C1 segment of cervical spinal cord (tissue), 14 donors: ENCODE results near the gene DLG3.

Experiments
- DNase-seq, 14 donors: peaks; one replicate each; lab custom pipeline; 2025; lab: John Stamatoyannopoulos, UW

Gene DLG3

DNA sequence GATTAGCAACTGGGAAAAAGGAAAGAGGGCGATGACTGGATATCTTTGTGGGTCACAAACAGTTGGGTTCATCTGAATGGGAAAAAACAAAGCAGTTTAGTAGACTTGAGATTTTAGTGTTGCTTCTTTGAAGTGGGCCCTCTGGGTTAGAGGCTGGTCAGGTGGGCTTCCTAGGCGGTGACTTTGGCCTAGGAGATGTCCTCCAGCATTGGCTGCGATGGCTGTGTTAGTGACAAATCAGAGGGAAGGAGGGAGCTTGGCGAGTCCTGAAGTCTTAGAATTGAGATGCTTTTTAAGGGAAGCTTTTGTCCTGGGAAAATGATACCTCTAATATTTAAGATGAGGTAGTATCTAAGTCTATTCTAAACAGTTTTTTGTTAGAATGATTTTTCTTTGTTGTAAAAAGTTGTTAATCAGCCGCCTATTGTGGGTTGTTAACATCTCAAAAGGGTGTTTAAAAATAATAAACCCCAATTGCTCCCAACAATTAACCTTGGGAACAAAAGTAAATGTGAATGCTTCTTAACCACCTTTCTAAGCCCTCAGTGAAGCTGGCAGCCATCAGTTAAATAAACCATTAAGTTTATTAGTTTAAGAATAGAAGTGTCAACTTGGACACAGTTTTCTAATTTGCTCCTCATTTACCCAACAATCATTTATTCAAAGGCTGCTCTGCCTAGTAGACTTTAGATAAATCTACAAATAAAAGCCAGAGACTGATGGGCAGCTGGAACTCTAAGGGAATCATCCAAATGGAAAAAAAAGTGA is 31.7 kb downstream of the DLG3 start:
- DNase-seq, result no peak

DNA sequence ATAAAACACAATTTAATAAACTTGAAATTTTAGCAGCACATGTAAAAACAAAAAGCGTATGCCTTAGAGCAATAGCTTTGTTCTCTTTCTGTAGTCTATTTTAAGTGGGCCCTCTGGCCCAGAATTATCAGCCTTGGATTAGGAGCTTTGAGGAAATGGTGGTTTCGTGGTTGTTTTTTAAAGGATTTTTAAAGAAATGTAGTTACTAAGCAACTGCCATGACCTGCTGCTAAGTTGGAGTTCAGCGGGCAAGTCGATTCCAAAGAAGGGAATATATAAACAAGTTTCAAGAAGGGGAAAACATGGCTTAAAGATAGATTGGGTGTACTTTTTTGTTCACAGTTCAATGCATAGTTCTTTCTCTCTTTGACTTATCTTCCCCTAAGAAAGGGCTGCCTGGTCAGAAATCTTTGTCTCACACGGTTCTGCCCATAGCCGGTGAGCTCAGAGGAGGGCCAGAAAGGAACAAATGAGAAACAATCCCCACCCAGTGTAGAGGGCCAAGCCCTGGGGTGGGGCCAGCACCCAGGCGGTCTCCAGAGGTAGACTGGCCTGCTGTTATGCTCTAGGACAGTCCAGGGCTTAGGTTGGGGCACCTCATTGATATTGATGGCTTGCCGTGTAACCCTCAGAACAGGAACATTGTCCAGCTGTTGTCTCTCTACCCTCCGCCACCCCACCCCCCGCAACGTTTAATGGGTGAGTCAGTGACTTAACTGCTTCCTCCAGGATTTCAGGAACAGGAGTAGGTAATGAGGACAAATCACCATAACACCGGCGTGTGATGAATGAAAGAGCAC is 32.5 kb downstream of the DLG3 start:
- no peak for DNase-seq

DNA sequence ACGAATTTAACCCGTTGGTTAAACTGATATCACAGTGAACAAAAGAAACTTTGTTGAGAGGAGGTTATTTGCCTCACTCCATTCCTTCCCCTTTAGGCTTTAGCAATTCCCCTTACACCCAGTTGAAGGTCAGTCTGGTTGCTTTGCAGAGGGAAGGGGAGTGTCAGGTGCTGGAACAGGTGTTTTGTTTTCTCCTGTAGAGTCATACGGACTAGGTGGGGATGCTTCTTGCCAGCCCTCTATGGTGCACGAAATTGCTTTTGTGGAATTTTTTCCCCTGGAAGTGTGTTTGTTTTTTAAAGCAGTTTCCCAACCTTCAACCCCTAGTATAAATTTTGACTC is 33.1 kb downstream of the DLG3 start:
- no peak for DNase-seq

DNA sequence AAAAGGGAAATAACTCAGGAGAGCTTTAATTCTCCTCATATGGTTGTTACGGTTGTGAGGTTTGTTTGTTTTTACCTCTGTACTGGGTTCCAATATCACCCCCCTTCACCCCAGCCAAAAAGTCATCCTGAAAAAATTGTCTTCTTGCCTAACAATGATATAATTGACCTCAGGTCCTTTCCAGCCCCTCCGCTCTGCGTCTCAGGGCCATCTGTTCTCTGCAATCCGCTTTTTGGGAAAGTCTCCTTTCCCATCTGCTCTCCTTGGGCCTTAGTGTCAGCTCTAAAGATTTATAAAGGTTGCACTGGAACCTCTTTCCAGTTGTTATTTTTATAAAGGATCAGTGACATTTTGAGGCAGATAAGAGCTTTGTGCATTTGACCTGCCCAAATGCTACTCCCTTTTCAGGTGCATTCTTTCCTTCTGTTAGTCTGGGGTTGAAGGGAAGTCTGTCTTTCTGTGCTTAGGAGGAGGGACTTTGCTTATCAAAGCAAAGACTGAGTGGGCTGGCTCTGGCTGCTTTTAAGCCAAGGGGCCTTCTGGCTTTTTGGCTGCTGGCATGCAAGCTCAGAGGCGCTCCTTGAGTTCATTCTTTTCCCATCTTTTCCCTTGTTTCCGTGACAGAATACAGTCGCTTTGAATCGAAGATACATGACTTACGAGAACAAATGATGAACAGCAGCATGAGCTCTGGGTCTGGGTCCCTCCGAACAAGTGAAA is 34.1 kb downstream of the DLG3 start:
- peak in 1 of 14 donors; percentile 30 for DNase-seq

DNA sequence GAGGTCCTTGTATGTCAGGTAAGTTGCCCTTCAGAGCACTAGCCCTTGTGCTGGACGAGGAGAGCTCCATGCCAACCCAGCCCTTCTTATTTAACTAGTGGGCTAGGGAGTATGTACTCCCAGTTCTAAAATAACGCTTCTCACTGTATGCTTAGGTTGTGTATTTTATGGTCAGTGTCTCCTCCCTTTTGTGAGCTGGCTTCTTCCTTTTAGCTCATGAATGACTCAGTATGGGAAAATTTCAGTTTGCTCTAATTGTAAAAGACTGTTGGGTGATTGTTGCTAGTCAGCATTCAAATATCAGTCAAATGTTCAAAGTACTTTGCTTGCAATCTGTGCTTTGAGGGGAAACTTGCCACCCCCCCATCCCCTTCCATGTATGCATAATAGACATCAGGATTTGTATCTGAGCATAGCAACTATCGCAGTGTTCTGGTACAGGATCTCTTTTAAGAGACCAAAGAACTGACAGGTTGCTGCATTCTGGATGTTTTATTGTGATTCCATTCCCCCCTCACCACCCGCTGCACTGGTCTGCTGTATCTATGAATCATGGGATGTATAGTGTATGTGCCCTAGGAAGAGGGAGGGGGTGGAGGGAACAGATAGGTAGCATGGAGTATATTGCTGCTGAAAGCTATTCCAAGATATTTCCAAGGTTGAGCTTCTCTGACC is 34.7 kb downstream of the DLG3 start:
- no peak for DNase-seq

DNA sequence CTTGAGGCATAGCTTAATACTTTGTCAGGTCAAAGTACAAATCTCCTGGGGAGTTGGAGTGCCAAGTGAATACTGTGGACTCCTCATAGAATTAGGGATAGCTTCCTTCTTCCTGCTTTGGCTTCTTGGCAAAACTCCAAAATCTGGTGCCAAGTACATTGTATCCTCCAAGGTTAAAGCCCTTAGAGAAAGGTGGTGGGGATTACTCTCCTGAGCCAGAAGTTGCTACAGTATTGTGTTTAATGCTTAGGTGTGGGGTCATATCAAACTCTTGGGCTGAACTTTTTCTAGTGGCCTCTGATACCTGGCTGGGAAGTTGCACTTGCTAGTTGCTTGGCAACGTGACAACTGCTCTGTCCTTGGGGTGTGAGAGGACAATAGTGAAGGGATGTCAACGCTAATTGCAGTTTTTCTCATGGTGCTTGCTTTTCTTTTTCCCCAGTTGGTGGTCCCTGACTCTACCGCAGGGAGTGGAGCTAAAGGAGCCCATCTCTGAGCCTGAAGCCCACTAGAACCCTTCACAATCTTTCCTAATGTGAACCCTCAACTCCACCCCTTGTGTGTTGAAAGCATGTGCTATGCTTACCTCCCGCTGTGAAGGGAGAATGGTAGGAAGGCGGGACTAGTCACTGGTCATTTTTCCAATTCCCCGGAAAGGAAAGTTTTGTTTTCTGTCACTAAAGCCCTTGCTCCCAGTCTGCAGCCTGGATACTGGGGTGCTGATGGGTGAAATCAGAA is 35.5 kb downstream of the DLG3 start:
- DNase-seq, result no peak

DNA sequence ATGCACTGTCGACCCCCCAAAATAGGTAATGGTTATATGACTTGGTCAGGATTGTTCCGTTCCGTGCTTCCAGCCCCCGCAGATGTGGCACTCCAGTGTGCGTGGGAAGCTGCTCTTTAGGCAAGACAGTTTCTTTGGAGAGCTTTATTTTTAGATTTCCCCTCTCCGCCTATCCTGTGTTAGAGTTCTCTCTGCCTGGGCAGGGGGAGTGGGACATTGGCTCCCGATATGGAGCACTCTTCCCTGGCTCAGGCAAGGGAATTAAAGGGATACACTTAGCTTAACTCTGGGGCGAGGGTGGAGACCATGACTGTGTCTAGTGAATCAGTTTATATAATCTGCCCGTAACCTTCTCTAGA is 36.0 kb downstream of the DLG3 start:
- DNase-seq, result no peak

DNA sequence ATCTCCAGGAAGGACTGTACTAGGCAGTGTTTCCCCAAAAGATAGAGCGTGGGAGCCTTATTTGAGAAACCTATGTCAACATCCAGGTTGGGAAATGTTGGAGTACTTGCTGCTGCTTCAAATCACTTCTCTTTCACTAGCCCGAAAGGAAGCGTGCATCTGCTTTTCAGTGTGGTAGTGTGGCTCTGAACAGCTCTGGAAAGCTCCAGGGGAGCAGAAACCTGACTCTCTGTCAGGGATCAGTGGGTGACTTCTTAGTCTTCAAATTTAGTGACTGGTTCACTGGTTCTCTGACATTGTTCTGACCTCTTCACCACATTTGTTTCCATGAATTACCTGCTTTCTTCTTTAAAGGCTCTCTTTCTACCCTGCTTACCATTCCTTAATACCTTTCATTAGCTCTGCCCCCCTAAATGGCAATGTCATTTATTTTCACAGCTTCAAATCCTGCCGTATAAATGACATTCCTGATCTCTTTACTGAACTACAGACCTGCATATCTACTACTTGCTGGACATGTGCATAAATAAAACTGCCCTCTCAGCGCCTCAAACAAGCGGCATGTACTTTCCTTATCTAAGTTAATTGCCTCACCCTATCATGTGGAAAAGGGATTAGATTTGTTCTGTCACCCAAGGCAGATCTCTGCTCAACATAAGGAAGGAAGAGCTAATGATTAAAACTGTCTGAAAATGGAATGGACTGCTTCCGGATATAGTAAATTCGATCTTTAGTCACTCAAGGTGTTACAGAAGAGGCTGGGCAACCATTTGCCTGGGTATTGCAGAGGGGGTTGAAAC is 37.0 kb downstream of the DLG3 start:
- no peak for DNase-seq

DNA sequence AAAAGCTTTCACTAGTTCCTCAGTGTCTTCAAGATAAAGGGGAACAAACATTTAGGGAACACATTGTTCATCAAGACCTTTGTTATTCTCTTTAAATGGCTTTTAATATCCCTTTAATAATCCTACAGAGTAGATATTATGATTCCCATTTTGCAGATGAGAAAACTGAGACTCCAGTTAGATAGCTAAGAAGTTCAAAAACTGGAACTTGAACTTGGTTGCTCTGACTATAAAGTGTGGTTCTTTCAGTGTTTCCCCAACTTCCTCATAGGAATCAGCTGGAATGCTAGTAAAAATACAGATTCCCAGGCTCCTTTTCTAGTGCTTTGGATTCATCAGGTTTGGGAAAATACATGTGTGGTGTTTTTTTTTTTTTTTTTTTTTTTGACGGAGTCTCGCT is 37.7 kb downstream of the DLG3 start:
- no peak for DNase-seq

DNA sequence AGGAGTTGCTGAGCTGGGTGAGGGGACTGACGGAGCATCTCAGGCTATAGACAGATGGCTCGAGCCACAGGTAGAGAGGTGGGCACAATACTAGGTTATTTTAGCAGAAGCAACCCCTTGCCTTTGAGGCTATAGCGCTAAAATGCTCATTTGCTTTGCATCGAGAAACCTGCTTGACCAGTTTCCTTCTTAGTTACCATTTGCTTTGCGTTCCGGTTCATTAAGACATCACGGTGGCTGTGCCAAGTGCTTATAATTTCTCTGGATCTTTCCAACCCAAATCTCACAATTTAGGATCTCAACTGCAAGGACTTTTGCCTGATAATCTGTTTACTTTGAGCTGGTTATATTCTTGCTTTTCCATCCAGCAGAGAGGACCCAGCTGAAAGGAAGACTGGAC is 40.8 kb downstream of the DLG3 start:
- DNase-seq, result no peak

DNA sequence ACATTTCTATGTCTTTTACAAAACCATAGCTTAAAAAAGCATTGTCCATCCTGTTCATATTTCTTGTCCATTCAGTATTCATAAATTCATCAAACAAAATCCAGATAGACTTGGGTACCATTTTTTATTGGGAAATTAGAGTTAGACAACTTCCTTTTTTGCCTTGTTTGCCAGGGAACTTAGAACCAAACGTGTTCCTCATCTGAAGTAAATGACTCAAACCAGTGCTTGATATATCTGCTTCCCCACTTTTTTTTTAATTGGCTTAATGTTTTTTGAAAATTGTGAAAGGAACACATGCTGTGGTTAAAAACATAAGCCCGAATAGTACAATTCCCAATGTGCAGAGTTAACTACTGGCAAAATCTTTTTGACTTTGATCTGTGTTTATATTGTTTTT is 44.2 kb downstream of the DLG3 start:
- DNase-seq, result no peak

DNA sequence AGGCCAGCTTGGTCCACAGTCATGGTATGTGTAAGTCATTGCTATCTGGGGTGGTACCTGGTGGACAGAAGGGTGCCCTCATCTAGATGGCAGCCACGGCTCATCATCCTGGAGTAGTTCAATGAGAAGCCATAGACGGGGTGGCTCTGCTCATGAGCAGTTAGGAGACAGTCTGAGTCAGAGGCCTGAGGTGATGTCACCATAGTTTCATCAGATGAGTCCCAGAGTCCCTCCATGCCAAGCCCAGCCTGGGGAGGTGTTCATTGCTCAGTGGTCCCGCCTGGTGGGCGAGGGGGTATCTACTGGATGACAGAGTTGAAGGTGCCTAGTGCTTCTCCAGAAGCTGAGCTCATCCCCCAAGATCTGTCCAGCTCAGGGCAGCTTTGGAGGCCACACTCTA is 49.8 kb downstream of the DLG3 start:
- no peak for DNase-seq

DNA sequence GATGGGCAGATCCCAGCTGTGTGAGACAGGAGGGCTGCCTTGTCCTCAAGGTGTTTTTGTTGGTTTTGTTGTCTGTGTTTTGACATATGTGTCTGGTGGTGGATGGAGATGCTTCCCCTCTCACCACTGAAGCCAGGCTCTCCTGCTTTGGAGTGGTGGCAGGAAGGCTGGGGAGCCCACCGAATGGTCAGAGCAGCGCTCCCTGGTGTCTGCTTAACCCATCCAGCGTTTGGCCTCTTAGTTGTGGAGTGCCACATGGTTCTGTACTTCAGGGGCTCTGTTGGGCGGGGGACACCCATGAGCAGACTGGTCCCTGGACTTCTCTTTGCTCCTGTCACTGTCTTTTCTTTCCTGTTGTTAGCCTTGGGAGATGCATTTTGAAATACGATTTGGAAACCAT is 51.9 kb downstream of the DLG3 start:
- DNase-seq, result no peak

DNA sequence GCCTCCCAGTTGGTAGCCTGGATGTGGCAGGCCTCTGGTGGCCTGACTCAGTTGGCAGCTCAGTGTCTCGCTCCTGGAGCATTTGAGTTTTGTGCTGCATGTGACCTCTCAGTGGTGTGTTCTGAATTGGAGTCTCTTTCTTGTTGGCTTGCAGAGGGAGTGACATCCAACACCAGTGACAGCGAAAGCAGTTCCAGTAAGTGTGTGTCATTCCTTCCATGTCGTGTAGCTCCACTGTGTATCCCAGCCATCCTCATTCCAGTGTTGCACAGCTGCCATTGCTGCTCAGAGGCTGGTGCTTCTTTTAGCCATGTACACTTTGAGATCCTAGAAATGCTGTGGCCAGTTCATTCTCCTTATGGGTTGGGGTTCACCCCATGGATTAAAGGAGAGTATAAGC is 52.4 kb downstream of the DLG3 start:
- DNase-seq, result no peak

DNA sequence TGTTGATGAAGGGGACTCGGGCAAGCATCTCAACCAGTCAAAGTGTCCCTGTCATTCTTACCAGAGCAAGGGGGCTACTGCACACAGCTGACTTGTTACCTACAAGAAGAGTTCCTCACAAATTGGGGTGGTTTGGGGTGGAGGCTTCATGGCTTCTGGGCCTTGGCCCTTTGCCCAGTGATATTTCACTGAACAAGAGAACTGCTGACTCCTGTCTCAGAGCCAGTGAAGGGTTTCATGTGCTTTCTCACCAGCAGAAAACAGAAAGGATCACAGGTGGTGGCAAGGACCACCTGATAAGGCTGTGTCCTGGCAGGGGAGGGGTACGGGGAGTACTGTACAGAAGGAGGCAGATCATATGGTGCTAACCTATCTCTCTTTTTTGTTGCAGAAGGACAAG is 53.5 kb downstream of the DLG3 start:
- no peak for DNase-seq

DNA sequence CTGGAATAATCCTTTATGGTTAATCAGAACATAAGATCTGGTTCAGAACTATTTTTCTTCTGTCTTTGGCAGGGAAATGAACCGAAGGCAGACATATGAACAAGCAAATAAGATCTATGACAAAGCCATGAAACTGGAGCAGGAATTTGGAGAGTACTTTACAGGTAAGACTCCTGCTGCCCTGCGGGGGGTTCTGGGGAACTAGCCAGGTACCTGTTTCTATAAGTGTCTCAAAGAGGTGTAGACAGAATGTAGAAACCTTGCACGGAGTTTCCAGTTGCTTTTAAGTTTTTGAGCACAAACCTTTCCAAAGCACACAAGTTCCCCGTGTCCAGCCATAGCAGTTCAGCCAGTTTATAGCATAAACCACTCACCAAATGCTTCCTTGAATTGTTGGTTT is 56.2 kb downstream of the DLG3 start:
- DNase-seq, result no peak

DNA sequence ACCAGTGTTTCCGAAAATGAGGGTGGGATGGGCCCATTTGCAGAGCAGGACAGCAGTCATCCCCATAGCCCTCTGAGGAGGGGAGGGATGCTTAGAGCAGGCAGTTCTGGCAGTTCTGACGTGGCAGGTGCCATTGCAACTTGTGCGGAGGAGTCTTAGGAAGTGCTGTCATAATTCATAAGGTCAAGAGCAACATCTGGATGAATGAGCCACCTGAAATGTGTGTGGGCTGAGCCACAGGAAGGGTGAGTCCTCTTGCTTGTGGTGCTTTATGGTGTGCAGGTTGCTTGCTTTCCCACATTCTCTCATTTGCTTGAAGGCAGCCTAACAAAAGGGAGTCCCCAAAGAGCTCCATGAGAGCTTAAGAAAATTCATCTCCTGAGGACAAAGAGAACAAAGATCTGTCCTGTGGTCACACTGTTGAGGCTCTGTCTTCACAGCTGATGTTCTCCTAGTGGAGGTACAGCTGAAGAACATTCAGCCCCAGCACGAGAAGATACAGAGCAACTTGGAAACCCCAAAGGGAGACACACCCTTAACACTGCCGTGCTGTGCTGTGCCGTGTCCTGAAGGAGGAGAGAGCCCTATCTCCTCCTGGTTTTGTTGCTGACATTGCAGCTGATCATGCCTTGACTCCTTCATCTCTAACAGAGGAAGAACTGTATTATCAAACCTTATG is 60.3 kb downstream of the DLG3 start:
- DNase-seq, result no peak

DNA sequence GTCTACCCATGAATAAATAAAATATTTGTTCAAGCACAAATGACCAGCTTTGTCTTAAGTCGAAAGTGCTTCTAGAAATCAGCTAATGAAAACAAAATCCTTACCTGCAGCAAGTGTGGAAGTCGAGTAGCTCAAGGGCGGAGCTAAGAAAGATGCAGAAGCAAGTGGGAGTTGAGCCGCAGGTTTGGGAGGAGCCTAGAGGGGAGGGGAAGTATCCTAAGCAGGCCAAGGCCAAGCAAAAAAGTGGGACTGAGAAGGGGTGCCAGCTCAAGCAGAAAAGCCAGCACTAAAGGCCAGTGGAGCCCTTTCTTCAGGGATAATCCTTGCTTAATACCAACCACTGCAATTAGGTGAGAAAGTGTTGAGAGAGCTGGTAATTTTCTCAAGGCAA is 60.8 kb downstream of the DLG3 start:
- no peak for DNase-seq

DNA sequence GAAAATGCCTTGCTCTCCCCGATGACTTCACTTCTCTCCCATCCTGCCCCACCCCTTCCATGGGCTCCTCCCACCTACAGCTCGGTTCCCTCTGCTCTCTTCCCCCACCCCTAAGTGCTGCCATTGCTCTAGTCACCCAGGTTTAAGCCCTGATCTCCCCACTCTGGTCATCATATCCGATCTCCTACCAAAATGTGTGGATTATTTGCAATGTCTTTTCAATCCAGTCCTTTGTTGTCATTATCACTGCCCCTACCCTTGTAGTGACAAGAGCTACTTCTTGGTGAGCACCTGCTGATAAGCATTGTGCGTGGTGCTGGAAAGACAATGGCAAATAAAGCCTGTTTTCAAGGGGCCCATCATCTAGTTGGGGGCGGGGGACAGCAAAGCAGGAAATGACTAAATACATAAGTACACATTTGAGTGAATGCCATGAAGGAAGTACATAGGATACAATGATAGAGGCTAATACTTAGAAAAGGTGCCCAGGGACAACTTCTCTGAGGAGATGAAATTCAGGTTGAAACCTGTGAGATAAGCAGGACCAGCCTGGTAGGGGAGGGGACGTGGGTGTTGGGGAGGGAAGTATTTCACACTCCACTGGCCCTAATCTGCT is 63.8 kb downstream of the DLG3 start:
- no peak for DNase-seq

DNA sequence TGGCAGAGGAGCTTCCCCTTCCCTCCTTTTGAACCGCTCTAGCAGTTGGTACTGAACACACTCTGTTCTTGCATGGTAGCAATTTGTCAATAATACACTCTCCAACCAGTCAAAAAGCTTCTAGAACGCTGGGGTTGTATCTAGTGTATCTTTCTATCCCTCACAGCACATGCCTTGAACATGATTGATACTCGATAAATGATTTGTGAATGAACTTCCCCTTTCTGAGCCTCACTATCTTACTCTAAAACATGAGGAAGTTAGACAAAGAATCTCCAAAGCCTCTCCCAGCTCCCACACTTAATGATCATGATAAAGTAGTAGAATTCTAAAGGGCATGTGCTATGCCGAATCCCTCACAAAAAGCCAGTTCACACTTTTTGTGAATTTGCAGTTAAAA is 64.4 kb downstream of the DLG3 start:
- no peak for DNase-seq
